Aortic smooth muscle cell (primary cell): Measurements from ENCODE around the gene PPDPF. TPM values are rescaled to one million over a fixed set of nuclear protein-coding genes. Genes with fewer than 3 reads are reported as not detected.

ENCODE experiments used
- total RNA-seq: library from RNA; depleted of rRNA; stranded (reverse); fragments of >200 nt; gene quantifications from 2 replicates; pipeline ENCODE4 v1.2.3, GENCODE V29; 2014

PPDPF gene, protein sequence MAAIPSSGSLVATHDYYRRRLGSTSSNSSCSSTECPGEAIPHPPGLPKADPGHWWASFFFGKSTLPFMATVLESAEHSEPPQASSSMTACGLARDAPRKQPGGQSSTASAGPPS
- total RNA-seq = 31.3 and 33.0 TPM in 2 replicates

DNA sequence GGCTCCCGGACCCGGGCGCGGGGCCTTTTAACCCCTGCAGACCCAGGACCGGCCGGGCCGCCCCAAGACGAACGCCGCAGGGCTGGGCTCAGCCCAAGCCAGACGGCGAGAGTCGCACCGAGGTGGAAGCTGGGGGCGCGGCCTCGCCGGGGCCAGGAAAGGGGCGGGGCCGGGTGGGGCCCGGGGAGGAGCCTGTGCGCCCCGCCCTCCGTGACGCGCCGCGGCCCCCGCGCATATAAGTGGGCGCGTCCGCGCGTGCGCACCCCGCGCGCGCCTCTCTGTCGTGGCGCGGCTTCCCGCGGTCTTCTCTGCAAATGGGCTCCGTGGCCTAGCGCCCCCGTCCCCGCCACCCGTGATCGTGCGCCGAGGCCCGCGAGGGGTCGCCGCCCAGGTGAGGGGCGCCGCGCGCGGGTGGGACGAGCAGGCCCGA lies at the start of gene PPDPF:
Gene PPDPF, plus strand, starts transcription at position 262 of the 430 bp plus-strand sequence. CDS start 544 bp downstream, outside the sequence.

DNA sequence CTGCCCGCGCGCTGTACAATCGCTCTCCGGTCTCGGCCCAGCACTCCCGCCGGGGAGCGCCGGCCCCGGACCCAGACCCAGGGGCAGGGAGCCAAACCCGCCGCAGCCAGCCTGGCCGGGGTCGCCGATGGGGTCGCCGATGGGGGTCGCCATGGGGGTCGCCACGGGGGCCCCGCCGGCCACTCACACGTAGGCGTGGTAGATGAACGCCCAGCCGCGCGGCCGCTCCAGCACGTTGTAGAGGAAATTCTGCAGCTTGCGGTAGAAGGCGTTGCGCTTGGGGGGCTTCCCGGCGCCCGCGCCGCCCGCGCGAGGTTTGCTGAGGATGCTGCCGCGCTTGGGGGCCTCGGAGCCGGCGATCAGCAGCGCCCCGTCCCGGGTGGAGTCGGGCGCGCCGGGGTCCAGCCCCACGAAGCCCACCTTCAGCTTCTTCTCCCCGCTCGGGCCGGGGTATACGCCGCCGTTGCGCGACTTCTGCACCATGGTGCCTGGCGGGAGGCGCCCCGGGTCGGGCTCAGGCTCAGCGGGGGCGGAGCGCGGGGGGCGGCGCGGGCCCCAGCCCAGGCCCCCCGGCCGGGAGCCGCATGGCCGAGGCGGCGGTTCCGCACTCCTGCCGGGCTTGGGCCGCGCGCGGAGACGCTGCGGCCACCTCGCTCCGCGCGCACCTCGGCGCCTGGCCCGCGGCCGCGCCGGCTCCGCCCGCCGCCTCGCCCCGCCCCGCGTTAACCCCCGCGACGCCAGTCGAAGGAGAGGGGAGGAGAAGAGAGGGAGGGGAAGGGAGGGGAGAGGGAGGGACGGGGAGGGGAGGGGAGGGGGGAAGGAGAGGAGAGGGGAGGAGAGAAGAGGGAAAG lies 48.4 kb upstream of the PPDPF start, which contains the start of gene KCNQ2:
Gene KCNQ2, minus strand, starts transcription at position 675 of the 851 bp plus-strand sequence. Its CDS starts 192 bp downstream, at position 483.

DNA sequence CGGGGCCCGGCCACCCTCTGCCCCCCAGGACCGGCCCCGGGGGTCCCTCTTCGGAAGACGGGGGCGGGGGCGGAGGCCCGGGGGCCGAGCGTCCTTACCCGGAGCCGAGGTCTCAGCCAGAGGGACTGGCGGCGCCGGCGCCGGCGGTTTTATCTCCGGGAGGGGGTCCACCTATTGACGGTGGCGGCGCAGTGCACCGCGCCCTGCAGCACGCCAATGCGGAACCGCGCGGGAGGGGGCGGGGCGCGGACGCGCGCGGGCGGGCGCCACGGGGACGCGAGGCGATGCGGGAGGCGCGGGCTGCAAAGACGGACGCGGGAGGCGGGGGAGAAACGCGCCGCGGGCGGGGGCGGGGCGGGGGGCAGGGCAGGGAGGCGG lies 21.6 kb upstream of the PPDPF start, which contains the start of gene EEF1A2:
Gene EEF1A2, minus strand, starts transcription at position 124 of the 378 bp plus-strand sequence. CDS start 1,320 bp downstream, outside the sequence.

DNA sequence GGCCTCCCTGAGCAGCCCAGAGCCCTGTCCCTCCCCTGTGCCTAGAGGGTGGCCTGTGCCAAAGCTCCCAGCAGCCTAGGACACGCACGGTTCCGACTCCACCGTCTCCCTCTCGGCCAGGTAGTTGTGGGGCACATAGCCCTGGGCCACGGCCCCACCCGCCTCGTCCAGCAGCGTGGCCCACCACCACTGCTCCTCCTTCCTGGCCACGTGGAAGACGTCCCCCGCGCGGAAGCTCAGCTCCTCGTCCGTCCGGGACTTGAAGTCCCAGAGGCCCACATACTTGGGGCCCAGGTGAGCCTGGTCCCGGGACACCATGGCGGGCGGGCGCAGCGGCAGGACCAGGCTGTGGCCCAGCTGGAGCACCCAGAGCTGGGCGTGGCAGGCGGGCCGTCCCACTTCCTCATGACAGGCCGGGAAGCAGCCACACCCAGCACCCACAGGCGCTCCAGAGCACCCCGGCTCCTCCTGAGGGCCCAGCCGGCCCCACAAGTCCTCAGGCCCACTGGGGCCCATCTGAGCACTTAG lies 16.5 kb downstream of the PPDPF start, which contains the start of gene PTK6:
Gene PTK6, minus strand, starts transcription at position 380 of the 528 bp plus-strand sequence. Its CDS starts 62 bp downstream, at position 318.

DNA sequence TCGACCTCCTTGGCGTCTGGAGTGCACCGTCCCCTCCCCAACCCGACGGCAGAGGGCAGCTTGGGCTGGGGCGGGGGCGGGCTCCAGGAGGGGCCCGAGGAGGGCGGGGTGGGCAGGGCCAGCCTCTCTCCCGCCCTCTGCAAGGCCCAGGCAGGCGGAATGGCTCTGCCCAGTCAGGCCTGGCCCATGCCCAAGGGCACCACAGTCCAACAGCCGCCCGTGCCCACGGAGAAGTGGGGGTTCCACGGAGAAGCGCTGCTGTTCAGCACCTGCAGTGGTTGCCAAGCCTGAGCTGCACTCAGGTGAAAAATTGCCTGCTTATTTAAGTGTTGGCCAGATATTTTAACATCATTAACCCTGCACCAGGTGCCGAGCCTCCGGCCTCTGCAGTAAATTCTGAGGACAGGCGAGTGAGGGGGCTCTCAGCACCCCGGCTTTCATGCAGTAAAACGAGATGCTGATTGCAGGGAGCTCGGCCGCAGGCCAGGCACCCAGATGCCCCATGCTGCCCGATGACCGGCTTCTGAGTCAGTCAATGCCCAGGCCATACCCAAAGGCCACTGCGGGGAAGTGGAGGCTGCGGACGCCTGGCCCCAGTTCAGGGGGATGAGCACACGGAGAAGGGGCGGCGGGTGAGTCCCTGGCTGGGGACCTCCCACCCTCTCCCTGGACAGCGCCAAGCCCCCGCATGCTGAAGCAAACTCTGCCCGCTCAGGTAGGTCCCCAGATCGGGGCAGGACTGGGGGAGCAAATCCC lies 27.3 kb downstream of the PPDPF start, which contains the start of gene SRMS:
Gene SRMS, minus strand, starts transcription at position 25 of the 756 bp plus-strand sequence. CDS start 286 bp downstream, outside the sequence.

DNA sequence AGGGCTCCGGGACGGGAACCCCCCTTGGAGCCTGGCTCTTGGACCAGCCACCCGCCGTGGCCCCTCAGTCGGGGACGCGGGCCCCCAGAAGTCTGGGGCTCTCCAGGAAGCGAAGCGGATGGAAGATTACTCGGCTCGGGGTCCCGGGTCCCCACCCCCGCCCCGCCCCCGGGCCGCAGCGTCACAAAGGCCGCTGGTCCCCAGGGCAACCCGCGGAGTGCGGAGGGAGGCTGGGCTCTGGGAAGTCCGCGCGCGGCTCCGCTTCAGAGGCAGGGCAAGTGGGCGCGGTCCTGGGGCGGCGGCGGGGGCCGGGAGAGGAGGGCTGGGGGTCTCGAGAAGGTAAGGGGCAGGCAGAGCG lies 33.3 kb downstream of the PPDPF start, which contains the start of gene FNDC11:
Gene FNDC11, plus strand, starts transcription at position 227 of the 358 bp plus-strand sequence. CDS start 1,505 bp downstream, outside the sequence.

Other genes starting within 250 kb of the PPDPF start
- gene ARFGAP1, start 248.0 kb upstream of the PPDPF start, total RNA-seq = 62.0 and 62.5 TPM in 2 replicates
- gene COL20A1, start 227.6 kb upstream of the PPDPF start, total RNA-seq = not detected in 2 replicates
- gene CHRNA4, start 159.4 kb upstream of the PPDPF start, total RNA-seq = not detected in 2 replicates
- not detected in 2 replicates for gene KCNQ2, start 48.1 kb upstream of the PPDPF start, total RNA-seq
- gene EEF1A2, start 21.7 kb upstream of the PPDPF start, total RNA-seq = 0.06 and 0.13 TPM in 2 replicates
- gene PTK6, start 16.6 kb downstream of the PPDPF start, total RNA-seq = 0.12 and 0.13 TPM in 2 replicates
- gene SRMS, start 27.0 kb downstream of the PPDPF start, total RNA-seq = not detected in 2 replicates
- 0.12 and 0.13 TPM in 2 replicates for gene FNDC11, start 33.4 kb downstream of the PPDPF start, total RNA-seq
- 27.6 and 32.0 TPM in 2 replicates for gene HELZ2, start 53.5 kb downstream of the PPDPF start, total RNA-seq
- gene GMEB2, start 106.3 kb downstream of the PPDPF start, total RNA-seq = 8.4 and 8.5 TPM in 2 replicates
- gene STMN3, start 132.7 kb downstream of the PPDPF start, total RNA-seq = 13.7 and 22.9 TPM in 2 replicates
- gene RTEL1, start 137.5 kb downstream of the PPDPF start, total RNA-seq = 12.4 and 15.7 TPM in 2 replicates
- gene TNFRSF6B, start 175.9 kb downstream of the PPDPF start, total RNA-seq = 4.5 and 7.0 TPM in 2 replicates
- gene ARFRP1, start 187.2 kb downstream of the PPDPF start, total RNA-seq = 44.7 and 53.4 TPM in 2 replicates
- 15.8 and 22.3 TPM in 2 replicates for gene ZGPAT, start 187.3 kb downstream of the PPDPF start, total RNA-seq
- gene LIME1, start 215.9 kb downstream of the PPDPF start, total RNA-seq = 2.1 TPM in 2 replicates
- 19.3 and 21.5 TPM in 2 replicates for gene SLC2A4RG, start 219.0 kb downstream of the PPDPF start, total RNA-seq